ENCODE results near the gene POFUT2.
"Not testable (repeated sequence)": the region's sequence is repeated elsewhere in the genome, so short reads cannot be mapped to it uniquely, and the experiment has no call there.

POFUT2 gene

DNA sequence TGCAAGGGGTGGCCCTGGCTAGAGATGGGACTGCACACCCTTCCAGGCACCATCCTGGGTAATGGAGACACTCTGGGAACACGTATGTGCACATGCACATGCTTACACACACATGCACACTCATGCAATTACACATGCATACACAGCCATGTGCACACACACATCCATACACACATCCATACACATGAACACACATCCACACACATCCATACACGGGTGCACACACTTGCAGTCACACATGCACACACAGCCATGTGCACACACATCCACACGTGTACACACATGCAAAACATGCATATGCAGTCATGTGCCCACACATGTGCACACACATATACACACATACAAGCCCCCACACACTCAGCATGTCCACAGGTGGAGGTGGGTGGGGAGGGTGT is 22.3 kb upstream of the POFUT2 start:
- DNase-seq = no peak

DNA sequence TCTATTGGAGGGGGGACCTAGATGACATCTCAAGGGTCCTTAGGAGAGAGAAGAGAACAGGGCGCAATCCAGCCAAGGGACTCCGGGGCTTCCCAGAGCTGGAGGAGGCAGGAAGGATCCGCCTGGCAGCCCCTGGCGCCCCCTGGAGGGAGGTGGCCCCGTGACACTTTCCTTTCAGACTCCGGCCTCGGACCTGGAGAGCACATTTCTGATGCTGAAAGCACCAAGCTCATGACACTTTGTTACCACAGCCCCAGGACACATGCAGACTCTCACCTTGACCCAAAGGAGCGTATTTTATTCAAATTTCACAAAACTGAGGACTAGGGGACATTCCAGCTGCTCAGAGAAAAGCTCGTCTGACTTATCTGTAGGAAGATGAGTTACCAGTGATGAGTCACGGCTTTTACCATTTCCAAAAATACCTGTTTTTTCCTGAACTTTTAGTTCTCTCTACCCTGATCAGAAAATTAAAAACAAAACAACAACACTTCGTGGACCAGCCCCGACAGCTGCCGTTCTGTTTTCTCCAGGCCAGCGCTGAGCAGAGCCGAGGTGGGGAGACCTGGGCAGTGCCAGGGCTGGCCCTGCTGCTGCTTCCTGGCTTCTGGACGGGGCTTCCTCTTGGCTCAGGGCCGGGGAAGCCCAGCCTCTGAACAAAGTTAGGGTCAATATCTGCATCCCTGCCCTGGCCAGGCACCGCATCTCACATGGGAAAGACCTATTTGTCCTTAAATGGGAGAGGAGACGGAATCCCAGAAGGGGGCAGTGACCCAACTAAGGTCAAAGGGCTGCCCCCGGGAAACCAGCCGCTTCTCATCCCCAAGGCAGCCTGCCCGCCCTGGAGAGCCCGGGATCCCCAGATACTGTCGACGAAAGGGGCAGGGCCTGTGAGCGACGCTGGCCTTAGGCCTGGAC is 21.6 kb upstream of the POFUT2 start:
- DNase-seq = peak in 3 of 14 donors; percentile 10 to 37 (median 24)

DNA sequence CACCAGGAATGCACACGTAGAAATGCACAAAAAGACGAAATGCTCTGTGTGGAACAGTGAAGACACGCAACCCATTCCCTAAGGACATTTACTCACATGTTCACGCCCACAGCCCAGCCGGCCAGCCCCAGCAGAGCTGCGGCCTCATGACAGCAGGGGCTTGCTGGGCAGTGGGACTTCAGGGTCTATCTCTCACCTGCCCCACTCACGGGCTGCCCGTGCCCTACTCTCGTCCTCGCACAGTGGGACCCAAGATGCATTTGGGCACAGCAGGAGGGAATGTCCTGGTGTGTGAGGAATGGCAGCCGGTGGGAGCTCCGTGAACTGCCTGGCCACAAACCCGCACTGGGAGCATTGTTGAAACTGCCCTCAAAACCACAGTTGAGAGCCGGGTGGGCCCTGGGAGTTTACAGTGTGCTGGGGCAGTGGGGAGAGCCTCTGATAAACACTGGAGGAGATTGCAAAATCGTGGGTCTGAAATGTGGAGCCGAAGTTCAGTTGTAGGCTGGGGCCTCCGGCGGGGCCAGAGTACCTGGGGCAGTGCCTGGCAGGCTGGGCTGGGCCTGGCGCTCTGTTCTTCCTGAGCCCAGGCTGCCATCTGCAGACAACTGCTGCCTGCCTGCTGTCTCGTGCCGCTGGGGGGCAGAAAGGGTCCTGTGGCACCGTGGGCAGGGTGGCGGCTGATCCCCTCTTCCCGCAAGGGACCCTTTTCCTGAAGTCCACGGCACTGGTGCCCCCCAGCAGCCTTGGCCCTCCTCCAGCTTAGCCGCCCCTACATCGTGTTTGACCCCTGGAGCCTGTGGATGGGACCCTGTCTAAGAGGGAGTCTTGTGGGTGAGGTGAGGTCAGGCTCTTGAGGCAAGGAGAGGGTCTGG is 20.7 kb upstream of the POFUT2 start:
- DNase-seq = no peak

DNA sequence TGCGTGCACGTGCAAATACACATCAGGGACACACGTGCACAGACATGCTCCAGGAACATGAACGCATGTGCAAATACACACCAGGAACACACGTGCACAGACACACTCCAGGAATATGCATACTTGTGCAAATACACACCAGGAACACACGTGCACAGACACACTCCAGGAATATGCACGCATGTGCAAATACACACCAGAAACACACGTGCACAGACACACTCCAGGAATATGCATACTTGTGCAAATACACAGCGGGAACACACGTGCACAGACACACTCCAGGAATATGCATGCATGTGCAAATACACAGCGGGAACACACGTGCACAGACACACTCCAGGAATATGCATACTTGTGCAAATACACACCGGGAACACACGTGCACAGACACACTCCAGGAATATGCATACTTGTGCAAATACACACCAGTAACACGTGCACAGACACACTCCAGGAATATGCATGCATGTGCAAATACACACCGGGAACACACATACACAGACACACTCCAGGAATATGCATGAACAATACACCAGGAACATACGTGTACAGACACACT is 20.0 kb upstream of the POFUT2 start:
- not testable (repeated sequence) for DNase-seq

DNA sequence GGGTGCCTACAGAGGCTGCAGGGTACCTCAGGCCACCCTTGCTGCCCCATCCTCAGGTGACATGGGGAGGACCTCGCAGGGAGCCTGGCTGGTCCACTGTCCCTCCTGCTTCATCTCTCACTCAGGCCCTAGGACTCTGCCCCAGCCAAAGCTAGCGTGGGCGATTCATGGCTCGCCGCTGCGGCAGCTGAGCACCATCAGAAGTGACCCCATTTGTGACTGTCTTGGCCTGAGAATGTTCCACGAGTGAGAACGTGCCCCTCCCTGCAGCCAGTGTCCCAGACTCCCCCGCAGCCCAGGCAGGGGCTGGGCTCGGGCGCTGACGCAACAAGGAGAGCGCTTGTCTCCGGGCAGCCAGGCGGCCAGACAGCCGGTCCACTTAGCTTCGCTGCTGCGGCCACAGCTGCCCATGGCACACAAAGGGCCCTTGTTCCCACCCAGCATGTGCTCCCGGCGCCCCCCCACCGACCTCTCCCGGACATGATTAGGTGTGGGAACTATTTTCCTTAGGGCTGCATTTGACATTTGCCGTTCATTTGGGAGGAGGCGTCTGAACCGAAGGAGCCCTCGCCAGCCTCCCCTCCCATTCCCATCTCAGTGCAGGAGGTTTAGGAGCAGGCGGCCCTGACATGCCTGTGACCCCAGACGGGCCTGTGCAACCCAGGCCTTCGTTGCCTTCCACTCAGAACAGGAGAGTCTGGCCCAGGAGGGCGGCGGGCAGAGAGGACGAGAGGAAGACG is 19.3 kb upstream of the POFUT2 start:
- DNase-seq = peak in 13 of 14 donors; percentile 31 to 92 (median 80)

DNA sequence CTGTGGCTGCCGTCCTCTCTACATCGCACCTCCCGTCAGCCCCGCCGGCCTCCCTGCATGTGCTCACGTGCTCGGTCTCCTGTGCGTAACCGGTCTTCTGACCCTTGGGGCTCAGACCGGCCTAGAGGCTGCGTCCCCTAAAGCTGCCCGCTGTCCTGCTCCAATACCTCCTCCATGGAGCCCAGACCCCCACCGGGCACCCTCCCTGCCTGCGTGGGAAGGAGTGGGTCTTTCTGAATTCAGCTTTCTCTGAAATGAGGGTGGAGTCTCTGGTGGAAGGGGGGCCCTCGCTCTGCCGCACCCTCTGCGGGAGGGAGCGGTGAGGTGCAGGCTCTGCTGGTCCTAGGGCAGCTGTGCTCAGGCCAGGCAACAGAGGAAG is 18.7 kb upstream of the POFUT2 start:
- DNase-seq = no peak

DNA sequence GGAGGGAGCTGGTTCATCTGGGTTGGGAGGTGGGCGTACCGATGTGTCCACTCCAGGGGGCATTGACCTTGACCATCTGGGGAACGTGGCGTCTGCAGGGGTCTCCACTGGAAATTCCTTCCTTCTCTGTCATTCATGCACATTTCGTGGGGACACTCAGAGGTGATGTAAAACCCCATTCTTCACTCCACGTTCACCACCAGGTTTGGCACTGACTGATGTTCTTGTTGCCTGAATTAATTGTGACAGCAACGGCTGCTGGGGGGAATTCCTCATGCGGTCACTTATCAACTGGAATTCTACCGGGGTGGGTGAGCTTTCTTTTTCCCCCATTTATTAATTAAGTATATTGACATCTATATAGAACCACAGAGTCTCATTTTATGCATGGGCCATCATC is 18.1 kb upstream of the POFUT2 start:
- DNase-seq = no peak

DNA sequence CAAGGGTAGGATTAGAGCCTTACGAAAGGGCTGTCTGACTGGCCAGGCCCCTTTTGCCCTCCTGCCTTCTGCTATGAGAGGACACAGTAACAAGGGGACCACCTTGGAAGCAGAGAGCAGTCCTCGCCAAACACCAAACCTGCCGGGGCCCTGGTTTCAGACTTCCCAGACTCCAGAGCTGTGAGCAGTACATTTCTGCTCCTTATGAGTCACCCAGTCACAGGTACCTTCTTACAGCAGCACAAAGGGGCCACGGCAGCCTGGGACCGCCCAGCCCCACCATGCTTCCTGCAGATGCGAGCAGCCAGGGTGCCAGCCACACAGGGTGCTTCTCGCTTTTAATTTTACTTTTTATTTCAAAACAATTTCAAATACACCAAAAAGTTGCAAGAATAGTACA is 17.2 kb upstream of the POFUT2 start:
- DNase-seq = no peak

DNA sequence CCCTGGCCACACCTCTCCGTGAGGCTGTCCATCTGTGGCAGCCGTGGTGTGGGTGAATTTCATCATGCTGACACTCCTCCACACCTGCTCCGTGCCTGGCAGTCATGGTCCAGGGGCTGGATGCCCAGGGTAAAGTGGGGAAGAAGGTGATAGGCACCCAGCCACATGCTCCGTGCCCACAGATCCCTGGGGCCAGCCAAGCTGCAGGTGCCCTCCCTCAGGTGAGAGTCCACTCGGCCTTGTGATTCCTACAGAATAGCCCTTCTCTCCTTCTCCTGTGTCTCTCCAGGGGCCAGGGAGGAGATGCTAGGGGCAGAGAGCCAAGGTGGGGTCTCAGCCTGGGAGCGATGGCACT is 16.8 kb upstream of the POFUT2 start:
- no peak for DNase-seq

DNA sequence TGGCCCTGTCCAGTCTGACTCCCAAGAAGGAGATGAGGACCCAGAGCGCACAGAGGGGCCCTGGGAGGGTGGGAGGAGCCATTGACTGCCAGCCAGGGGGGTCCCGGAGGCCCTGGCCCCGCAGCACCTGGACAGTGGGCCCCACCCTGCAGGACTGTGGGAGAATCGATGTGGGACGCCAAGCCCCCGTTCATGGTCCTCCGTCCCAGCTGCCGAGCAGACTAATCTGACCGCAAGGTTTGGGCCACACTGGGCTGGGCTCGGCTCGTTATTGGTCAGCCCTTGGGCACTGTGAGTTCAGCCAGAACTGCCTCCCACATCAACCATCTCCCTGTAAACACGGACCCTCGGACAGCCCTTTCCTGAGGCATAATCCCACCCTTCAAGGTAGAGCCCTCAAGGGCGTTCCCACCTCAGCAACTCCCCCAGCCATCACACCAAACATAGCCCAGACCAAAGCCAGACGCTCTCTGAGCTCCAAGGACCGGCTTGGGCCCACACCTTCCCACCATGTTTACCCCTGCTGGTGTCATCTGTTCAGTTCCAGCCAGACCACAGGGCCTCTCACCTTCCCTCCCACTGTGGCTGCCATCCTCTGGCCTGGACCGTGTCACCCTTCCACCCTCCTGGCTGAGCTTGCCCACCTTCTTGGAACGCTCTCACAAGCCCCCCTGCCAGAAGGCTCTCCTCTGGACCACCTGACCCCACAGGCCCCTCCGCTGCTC is 16.2 kb upstream of the POFUT2 start:
- no peak for DNase-seq

DNA sequence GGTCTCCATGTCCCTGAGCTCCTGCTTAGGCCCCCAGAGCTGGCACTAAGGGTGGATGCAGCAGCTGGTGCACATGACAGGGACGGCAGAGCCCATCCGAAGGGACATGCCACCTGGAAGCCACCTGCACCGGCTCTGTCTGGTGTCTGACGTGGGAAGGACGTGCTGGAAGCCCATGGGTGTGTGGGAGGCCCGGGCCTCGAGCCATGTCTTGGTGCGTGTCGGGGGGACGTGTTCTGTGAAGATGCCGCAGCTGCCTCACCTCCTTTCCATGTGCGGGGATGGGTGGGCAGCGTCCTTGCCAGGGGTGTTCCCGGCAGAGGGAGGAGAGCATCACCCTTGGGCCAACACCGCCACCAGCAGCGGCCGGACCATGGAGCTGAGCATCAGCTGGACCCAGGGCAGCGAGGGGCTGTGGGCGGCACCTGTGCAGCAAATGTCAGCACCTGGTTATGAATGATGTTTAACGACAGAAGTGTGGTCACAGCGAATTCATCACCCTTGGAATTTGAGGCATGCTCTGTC is 15.5 kb upstream of the POFUT2 start:
- no peak for DNase-seq

DNA sequence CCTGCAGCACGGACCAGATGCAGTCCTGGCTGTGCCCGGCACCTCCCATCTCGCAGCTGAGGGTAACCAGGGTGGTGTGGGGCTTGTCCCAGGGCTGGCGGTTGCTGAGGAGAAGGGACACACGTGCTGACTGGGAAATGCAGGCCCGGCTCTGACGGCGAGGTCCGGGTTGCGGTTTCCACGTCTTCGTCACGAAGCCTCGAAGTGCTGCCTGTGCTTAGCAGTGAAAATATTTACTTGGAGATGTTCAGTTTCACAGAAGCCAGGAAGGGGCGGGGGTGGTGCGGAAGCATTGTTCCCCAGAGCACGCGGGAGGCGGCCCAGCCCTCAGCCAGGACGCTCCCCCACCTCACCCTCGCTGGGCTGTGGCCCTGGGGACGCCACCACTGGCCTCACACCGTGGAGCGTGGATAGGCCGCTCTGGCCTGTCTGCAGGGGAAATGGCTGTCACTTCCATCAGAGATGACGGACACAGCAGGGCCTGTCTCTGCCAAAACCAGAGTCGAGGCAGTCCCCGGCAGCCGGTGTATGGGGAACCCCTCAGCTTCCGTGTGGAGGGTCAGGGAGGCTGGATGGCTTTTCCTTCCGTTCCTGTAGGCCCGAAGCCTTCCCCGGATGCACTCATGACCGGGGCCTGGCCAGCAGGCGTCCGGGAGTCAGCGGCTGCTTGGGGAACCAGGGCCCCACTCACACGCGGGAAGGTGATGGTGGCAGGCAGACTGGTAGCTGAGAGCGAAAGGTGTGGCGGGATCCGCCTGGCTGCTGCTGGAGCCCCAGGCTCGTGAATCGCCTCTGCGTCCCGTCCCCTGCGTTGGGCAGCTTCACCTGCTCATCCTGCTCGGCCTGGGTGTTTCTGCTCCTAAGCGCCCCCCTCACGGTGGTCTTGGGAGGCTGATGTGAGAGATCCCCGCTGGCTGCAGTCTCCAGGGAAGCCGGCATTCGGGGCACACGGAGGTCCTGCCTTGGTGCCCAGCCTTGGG is 14.7 kb upstream of the POFUT2 start:
- DNase-seq = no peak

DNA sequence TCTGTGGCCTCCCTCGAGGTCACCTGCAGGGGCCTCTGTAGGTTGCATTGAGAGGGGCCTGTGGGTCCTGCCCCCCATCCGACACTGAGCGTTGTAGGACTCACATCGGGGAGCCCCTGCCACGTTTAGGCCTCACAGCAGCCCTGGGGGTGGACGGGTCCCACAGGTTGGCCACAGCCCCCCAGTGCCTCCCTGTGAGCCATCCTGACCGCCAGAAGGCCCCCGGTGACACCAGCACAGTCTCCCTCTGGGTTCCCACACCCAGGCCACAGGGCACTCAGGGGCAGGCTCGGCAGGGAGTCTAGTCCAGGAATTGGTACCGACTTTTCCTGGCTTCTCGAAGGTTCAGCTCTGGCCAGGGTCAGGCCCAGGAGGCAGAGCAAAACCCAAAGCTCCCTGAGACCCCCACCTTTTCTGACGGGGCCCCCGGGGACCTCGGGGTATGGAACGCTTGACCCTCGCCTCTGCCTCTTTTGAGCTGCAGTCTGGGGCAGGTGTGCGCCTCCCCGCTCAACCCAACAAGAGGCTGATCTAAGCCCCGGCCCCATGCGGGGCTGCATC is 13.9 kb upstream of the POFUT2 start:
- DNase-seq = no peak

DNA sequence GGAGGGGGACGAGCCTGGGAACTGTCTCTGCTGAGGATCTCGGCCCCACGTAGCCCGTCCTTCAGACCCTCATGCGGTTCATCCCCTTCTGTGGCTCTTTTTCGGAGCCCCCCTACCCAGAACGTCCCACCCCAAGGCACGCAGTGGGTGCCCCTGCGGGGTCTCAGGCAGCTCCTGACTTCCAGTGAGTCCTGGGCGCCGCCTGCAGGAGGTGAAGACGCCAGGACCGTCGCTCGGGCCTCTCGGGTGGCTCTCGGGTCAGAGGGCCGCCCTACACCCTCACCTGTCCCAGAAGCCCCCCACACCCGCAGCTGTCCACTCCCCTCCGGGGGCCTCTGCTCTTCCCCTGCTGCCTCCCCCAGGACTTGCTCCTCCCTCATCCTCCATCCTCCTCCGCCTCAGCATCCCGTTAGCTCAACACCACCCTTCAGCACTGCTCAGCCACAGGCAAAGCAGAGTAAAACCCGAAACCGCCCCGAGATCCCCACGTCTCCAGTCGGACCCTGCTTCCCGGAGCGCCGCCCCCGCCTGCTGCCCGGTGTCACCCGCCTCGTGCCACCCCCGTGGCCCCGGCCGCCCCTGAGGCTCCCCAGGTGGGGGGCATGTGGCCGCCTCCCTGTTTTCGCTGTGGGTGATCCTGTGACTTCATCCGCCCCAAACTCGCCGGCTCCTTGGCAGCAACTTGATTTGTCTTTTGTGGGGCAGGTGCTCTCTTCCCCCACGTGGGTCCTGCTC is 13.3 kb upstream of the POFUT2 start:
- DNase-seq = no peak

DNA sequence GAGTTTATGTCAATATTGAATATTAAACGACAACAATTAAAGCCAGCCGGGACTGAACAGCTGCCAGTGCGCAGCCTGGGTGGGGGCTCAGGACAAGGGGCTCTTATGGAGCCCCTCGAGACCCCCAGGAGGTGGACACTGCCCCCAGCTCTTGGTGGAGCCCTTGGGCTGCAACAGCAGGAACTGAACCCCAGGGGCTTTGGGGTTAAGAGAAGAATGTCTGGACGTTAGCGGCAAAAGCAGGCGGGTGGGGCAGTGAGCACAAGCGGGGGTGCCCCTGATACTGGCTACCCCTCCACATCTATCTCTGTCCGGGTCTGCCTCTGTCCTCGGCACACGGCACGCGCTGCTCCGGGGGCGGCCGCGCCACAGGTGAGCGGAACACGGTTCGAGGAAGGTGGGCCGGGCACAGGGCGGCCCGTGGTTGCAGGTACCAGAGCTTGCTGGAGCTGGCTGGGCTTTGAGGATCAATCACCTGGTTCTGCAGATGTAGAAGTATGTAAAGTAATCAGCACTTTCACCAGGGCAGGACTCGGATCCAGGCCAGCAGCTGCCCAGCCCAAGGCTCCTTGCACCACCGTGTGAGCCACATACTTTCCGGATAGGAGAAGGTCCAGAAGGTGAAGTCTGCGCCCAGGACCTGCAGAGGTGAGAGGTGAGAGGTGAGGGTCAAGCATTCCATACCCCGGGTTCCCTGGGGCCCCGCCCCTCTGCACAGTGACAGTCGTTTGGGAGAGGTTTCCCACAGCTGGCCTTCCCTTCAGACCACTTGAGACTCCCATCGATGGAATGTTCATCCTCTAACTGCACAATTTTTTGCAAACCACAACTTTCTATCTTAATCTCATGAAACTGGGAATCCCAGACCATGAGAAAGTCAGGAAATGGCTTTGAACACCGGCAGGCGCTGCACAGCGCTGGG is 12.4 kb upstream of the POFUT2 start:
- DNase-seq = no peak

DNA sequence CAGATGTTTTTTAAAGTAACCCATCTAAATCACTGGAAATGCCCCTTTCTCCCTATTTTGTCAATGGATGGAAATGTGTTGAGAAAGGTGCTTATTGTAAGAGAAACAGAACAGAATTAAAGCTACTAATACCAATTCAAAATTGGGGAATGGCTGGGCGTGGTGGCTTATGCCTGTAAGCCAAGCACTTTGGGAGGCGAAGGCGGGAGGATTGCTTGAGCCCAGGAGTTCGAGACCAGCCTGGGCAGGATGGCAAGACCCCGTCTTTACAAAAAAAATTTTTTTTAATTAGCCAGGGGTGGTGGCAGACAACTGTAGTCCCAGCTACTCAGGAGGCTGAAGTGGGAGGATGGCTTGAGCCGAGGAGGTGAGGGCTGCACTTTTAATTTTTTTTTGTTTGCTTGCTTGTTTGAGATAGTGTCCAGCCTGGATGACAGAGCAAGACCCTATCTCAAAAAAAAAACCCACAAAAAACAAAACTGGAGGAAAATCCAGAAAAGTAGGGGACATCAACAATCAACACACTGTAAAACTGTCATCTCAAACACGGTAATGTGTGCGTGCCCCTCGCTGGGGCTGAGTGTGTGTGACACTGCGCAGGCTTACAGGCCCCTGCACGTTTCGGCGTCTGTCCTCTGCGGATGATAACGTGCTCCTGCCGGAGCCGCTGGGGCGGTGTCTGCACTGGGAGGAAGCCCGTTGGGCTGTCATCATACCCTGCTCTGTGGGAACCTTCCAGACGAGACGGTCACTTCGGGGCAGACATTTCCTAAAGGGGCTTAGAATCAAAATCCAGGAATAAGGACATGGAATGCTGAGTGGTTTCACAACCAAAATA is 11.6 kb upstream of the POFUT2 start:
- no peak for DNase-seq

DNA sequence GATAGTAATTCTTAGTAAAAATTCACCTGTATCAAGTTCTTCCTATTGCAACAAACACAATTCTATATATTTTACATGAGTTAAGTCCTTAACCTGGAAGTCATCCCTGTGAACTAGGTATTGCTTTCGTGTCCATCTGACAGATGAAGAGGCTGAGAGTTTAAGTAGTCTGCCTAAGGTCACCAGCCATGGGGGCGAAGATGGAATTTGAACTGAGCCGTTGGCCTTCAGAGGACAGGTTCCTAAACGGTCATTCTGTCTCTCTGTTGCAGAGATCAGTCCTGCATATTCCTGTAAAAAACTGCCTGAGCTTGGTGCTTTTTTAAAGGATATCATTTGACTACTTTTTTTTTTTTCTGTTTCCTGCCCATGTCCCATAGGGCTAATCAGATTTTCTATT is 10.2 kb upstream of the POFUT2 start:
- DNase-seq = no peak

Data from C1 segment of cervical spinal cord (tissue), 14 donors.